SK-N-SH (cell line): Measurements from ENCODE around the gene ASTN2. TPM values are rescaled to one million over a fixed set of nuclear protein-coding genes. Genes with fewer than 3 reads are reported as not detected.

Experiments
- CTCF ChIA-PET: fragments of 300-600, 350-600 bp; formaldehyde crosslinking; extraction: SDS; loops from one replicate; lab custom pipeline; 2021; lab: Yijun Ruan, JAX
- POLR2A ChIA-PET: fragments of 350-600 bp; sonication (Branson Sonifier 250); formaldehyde crosslinking; extraction: SDS; loops from one replicate; lab custom pipeline; 2020; ENCODE audit warnings: antibody characterized with exemption, inconsistent platforms; lab: Yijun Ruan, JAX
- DNase-seq: peaks from one replicate; pipeline ENCODE4 v3.0.0; 2012
- H2AFZ ChIP-seq: fragments of 200-600 bp; sonication (generic); 2 replicates; pipeline ENCODE4 v1.8.1; 2016; ENCODE audit warnings: antibody characterized with exemption, mild to moderate bottlenecking, low read depth
- H3F3A ChIP-seq: fragments of 200-600 bp; sonication (generic); replicated peaks from 2 replicates; pipeline ENCODE3; 2016; ENCODE audit warnings: antibody characterized with exemption, mild to moderate bottlenecking; ENCODE audit not compliant: insufficient read depth
- H3K27ac ChIP-seq, 2 experiments: fragments of 200-500 bp in 1 of 2; fragments of 200-600 bp in 1 of 2; sonication (Bioruptor generic) in 1 of 2; sonication (generic), shearing (Covaris generic) in 1 of 2; 2 replicates each; pipeline versions ENCODE4 v1.5.1 to v1.6.1; 2014 to 2016; ENCODE audit warnings: low read depth in 2 of 2, inconsistent platforms in 1 of 2, low read length in 1 of 2, mild to moderate bottlenecking in 1 of 2, mixed read lengths in 1 of 2
- H3K27me3 ChIP-seq: fragments of 200-600 bp; sonication (generic), shearing (Covaris generic); 2 replicates; pipeline ENCODE4 v1.6.1; 2016; ENCODE audit warnings: mixed run types; ENCODE audit not compliant: insufficient read depth
- H3K36me3 ChIP-seq, 2 experiments: fragments of 200-500 bp in 1 of 2; fragments of 200-600 bp in 1 of 2; sonication (Bioruptor generic) in 1 of 2; sonication (generic) in 1 of 2; replicated peaks in 1 of 2; 2 replicates each; pipeline versions ENCODE3 to v1.5.1; 2014 to 2016; ENCODE audit warnings: low read length in 1 of 2, mild to moderate bottlenecking in 1 of 2; ENCODE audit not compliant: insufficient read depth in 2 of 2, control insufficient read depth in 1 of 2
- H3K4me1 ChIP-seq, 2 experiments: fragments of 200-500 bp in 1 of 2; fragments of 200-600 bp in 1 of 2; sonication (Bioruptor generic) in 1 of 2; sonication (generic), shearing (Covaris generic) in 1 of 2; 2 replicates each; pipeline versions ENCODE4 v1.5.1 to v1.6.1; 2014 to 2016; ENCODE audit warnings: low read depth in 1 of 2, low read length in 1 of 2, mixed run types in 1 of 2; ENCODE audit not compliant: insufficient read depth in 2 of 2, control insufficient read depth in 1 of 2
- H3K4me2 ChIP-seq: fragments of 200-600 bp; sonication (generic), shearing (Covaris generic); 2 replicates; pipeline ENCODE4 v1.6.1; 2017; ENCODE audit warnings: mixed run types
- H3K4me3 ChIP-seq, 2 experiments: fragments of 200-500 bp in 1 of 2; fragments of 200-600 bp in 1 of 2; sonication (Bioruptor generic) in 1 of 2; sonication (generic), shearing (Covaris generic) in 1 of 2; 2 replicates each; pipeline versions ENCODE4 v1.5.1 to v1.8.1; 2014 to 2016; ENCODE audit warnings: low read depth in 2 of 2, inconsistent platforms in 1 of 2, low read length in 1 of 2, mild to moderate bottlenecking in 1 of 2, mixed read lengths in 1 of 2, moderate library complexity in 1 of 2
- H3K79me2 ChIP-seq: fragments of 200-600 bp; sonication (generic); 2 replicates; pipeline ENCODE4 v1.8.1; 2017; ENCODE audit warnings: mild to moderate bottlenecking; ENCODE audit not compliant: insufficient read depth
- H3K9ac ChIP-seq: fragments of 200-600 bp; sonication (generic); 2 replicates; pipeline ENCODE4 v1.6.1; 2017; ENCODE audit warnings: mixed run types
- H3K9me2 ChIP-seq: fragments of 200-600 bp; sonication (generic); 2 replicates; pipeline ENCODE4 v1.6.1; 2017; ENCODE audit warnings: mixed run types
- H3K9me3 ChIP-seq: fragments of 200-600 bp; sonication (generic); 2 replicates; pipeline ENCODE4 v1.6.1; 2017; ENCODE audit warnings: mixed run types, mild to moderate bottlenecking, moderate library complexity
- H4K20me1 ChIP-seq: fragments of 200-600 bp; sonication (generic); 2 replicates; pipeline ENCODE4 v1.6.1; 2017; ENCODE audit warnings: mild to moderate bottlenecking, mixed run types; ENCODE audit not compliant: insufficient read depth
- EP300 ChIP-seq, 2 experiments: IDR thresholded peaks; 2 replicates each; pipeline versions ENCODE4 v1.4.0 to v1.6.1; 2012; ENCODE audit warnings: borderline replicate concordance in 1 of 2, low read depth in 1 of 2, low read length in 1 of 2
- FOXM1 ChIP-seq: IDR thresholded peaks from 2 replicates; pipeline ENCODE4 v1.4.0; 2012; ENCODE audit warnings: low read depth, mild to moderate bottlenecking
- SMC3 ChIP-seq: IDR thresholded peaks from 2 replicates; pipeline ENCODE4 v1.6.1; 2012; ENCODE audit warnings: low read depth, low read length, improper control_type of control experiment
- TEAD4 ChIP-seq: IDR thresholded peaks from 2 replicates; pipeline ENCODE4 v1.4.0; 2012; ENCODE audit warnings: mild to moderate bottlenecking, borderline replicate concordance; ENCODE audit not compliant: insufficient read depth
- polyA plus RNA-seq, 3 experiments: library from polyadenylated mRNA; depleted of rRNA; stranded (reverse); fragments of >200 nt; gene quantifications; 2 replicates each; pipeline ENCODE4 v1.2.3, GENCODE V29; 2012
- TF ChIP-seq, protein P1 (sequence below): fragments of 200-600 bp; sonication (generic); IDR thresholded peaks from 2 replicates; pipeline ENCODE4 v1.6.1; 2017; ENCODE audit warnings: antibody characterized with exemption, mild to moderate bottlenecking, moderate library complexity
- TF ChIP-seq, protein P2 (sequence below): IDR thresholded peaks from 2 replicates; pipeline ENCODE4 v1.4.0; 2012; ENCODE audit warnings: low read depth, borderline replicate concordance
- TF ChIP-seq, protein P3 (sequence below): IDR thresholded peaks from 2 replicates; pipeline ENCODE4 v1.6.1; 2012; ENCODE audit warnings: mild to moderate bottlenecking, low read depth, low read length, moderate library complexity
- TF ChIP-seq, protein P4 (sequence below): IDR thresholded peaks from 2 replicates; pipeline ENCODE4 v1.4.0; 2012; ENCODE audit warnings: low read depth, borderline replicate concordance

Gene ASTN2
- polyA plus RNA-seq, 1 of the 3 experiments (the other 2 are of a cell fraction): 6.6 TPM

DNA sequence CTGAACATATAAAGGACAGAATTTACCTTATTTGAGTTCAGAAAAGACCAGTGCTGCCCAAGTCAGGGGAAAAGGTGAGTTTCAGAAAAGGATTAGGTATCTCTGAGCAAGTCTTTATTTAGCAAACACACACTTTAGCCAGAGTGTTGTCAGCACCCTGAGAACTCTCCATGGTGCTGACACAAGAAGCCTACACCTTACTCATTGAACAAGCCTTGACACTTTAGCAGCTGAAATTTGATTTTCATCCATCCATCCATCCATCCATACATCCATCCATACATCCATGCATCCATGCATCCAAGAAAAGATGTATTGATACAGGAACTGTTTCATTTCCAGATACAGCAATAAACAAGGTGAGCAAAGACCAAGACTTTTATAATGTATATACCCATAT is 416.6 kb downstream of the ASTN2 start:
- Histone ChIP-seq H3K4me2 (no peak overlapping the region), H3K4me3 (no peak overlapping the region), H2AFZ (no peak overlapping the region), H3F3A (no peaks in the 10 kb centered on the region), H3K27ac (no peak overlapping the region), H3K36me3 (no peaks in the 10 kb centered on the region), H3K9me2 (no peaks in the 10 kb centered on the region), H4K20me1 (no peaks in the 10 kb centered on the region), H3K9ac (no peak overlapping the region), H3K9me3 (no peaks in the 10 kb centered on the region), H3K27me3 (no peaks in the 10 kb centered on the region), H3K79me2 (no peaks in the 10 kb centered on the region), H3K4me1 (no peaks in the 10 kb centered on the region)
- ChIA-PET POLR2A (no interaction called here), CTCF (interaction anchor here (1.7 kb wide), 1 partner anchor 21 kb away, joined by 3 read pairs; no protein-coding TSS in a partner anchor)
- no peak for DNase-seq
- TF ChIP-seq FOXM1: no peak
- TF ChIP-seq, protein P1, sequence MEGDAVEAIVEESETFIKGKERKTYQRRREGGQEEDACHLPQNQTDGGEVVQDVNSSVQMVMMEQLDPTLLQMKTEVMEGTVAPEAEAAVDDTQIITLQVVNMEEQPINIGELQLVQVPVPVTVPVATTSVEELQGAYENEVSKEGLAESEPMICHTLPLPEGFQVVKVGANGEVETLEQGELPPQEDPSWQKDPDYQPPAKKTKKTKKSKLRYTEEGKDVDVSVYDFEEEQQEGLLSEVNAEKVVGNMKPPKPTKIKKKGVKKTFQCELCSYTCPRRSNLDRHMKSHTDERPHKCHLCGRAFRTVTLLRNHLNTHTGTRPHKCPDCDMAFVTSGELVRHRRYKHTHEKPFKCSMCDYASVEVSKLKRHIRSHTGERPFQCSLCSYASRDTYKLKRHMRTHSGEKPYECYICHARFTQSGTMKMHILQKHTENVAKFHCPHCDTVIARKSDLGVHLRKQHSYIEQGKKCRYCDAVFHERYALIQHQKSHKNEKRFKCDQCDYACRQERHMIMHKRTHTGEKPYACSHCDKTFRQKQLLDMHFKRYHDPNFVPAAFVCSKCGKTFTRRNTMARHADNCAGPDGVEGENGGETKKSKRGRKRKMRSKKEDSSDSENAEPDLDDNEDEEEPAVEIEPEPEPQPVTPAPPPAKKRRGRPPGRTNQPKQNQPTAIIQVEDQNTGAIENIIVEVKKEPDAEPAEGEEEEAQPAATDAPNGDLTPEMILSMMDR: no peak
- no peak for TF ChIP-seq EP300 (IDR thresholded peaks at IDR 0.05; ENCODE audit: borderline replicate concordance in 1 of 2, low read depth in 1 of 2, low read length in 1 of 2)
- TF ChIP-seq TEAD4: no peak
- TF ChIP-seq, protein P2, sequence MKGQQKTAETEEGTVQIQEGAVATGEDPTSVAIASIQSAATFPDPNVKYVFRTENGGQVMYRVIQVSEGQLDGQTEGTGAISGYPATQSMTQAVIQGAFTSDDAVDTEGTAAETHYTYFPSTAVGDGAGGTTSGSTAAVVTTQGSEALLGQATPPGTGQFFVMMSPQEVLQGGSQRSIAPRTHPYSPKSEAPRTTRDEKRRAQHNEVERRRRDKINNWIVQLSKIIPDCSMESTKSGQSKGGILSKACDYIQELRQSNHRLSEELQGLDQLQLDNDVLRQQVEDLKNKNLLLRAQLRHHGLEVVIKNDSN: no peak
- TF ChIP-seq, protein P3, sequence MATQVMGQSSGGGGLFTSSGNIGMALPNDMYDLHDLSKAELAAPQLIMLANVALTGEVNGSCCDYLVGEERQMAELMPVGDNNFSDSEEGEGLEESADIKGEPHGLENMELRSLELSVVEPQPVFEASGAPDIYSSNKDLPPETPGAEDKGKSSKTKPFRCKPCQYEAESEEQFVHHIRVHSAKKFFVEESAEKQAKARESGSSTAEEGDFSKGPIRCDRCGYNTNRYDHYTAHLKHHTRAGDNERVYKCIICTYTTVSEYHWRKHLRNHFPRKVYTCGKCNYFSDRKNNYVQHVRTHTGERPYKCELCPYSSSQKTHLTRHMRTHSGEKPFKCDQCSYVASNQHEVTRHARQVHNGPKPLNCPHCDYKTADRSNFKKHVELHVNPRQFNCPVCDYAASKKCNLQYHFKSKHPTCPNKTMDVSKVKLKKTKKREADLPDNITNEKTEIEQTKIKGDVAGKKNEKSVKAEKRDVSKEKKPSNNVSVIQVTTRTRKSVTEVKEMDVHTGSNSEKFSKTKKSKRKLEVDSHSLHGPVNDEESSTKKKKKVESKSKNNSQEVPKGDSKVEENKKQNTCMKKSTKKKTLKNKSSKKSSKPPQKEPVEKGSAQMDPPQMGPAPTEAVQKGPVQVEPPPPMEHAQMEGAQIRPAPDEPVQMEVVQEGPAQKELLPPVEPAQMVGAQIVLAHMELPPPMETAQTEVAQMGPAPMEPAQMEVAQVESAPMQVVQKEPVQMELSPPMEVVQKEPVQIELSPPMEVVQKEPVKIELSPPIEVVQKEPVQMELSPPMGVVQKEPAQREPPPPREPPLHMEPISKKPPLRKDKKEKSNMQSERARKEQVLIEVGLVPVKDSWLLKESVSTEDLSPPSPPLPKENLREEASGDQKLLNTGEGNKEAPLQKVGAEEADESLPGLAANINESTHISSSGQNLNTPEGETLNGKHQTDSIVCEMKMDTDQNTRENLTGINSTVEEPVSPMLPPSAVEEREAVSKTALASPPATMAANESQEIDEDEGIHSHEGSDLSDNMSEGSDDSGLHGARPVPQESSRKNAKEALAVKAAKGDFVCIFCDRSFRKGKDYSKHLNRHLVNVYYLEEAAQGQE: peak; percentile 88
- TF ChIP-seq SMC3: no peak
- TF ChIP-seq, protein P4, sequence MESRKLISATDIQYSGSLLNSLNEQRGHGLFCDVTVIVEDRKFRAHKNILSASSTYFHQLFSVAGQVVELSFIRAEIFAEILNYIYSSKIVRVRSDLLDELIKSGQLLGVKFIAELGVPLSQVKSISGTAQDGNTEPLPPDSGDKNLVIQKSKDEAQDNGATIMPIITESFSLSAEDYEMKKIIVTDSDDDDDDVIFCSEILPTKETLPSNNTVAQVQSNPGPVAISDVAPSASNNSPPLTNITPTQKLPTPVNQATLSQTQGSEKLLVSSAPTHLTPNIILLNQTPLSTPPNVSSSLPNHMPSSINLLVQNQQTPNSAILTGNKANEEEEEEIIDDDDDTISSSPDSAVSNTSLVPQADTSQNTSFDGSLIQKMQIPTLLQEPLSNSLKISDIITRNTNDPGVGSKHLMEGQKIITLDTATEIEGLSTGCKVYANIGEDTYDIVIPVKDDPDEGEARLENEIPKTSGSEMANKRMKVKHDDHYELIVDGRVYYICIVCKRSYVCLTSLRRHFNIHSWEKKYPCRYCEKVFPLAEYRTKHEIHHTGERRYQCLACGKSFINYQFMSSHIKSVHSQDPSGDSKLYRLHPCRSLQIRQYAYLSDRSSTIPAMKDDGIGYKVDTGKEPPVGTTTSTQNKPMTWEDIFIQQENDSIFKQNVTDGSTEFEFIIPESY: no peak
